Small intestine (tissue), 7 donors: ENCODE results near the gene RETN. TPM values are rescaled to one million over a fixed set of nuclear protein-coding genes. Genes with fewer than 3 reads are reported as not detected.

ENCODE experiments used
- DNase-seq, 2 donors: peaks; one replicate each; pipeline versions ENCODE4 v3.0.0 to v3.0.0-alpha.2; 2013
- FAIRE-seq: peaks from 2 replicates; lab custom pipeline; 2012; peaks lifted over from hg19 to GRCh38; lab: Jason Lieb, UNC
- H3K27ac ChIP-seq, 3 donors: one replicate each; pipeline ENCODE4 v1.5.1; 2013; ENCODE audit warnings: low read length in 2 of 3, mild to moderate bottlenecking in 2 of 3, control low read depth in 1 of 3, inconsistent platforms in 1 of 3, low read depth in 1 of 3, moderate library complexity in 1 of 3
- H3K27me3 ChIP-seq, 3 donors: one replicate each; pipeline ENCODE4 v1.6.1; 2013; ENCODE audit warnings: low read length in 3 of 3, inconsistent platforms in 1 of 3; ENCODE audit not compliant: control insufficient read depth in 3 of 3, insufficient read depth in 3 of 3
- H3K36me3 ChIP-seq, 3 donors: one replicate each; pipeline ENCODE4 v1.6.1; 2013; ENCODE audit warnings: low read length in 3 of 3, inconsistent platforms in 1 of 3, low read depth in 1 of 3, mild to moderate bottlenecking in 1 of 3, moderate library complexity in 1 of 3; ENCODE audit not compliant: control insufficient read depth in 3 of 3, insufficient read depth in 2 of 3
- H3K4me1 ChIP-seq, 3 donors: one replicate each; pipeline ENCODE4 v1.6.1; 2013; ENCODE audit warnings: low read length in 2 of 3, inconsistent platforms in 1 of 3, low read depth in 1 of 3, mild to moderate bottlenecking in 1 of 3, moderate library complexity in 1 of 3; ENCODE audit not compliant: control insufficient read depth in 3 of 3, insufficient read depth in 2 of 3
- H3K4me3 ChIP-seq, 3 donors: one replicate each; pipeline ENCODE4 v1.5.1; 2013; ENCODE audit warnings: low read length in 3 of 3, control low read depth in 1 of 3, inconsistent platforms in 1 of 3, low read depth in 1 of 3, mild to moderate bottlenecking in 1 of 3, moderate library complexity in 1 of 3
- H3K9me3 ChIP-seq, 2 donors: one replicate each; pipeline ENCODE4 v1.6.1; 2013; ENCODE audit warnings: low read depth in 1 of 2, low read length in 1 of 2; ENCODE audit not compliant: control insufficient read depth in 2 of 2, insufficient read depth in 1 of 2
- WGBS, 3 donors: extraction: QIAGEN DNeasy Blood & Tissue Kit; methylation state at CpG; one replicate each; pipeline ENCODE4 v1.1.7; 2013; 5-methylcytosine and 5-hydroxymethylcytosine counted together
- polyA plus RNA-seq, 4 donors: library from polyadenylated mRNA; stranded (reverse) in 3 of 4; unstranded in 1 of 4; fragments of 200-250 nt in 3 of 4; fragments of 120-200 nt in 1 of 4; gene quantifications; one replicate each; pipeline versions ENCODE4 v1.2.1 to v1.2.3, GENCODE V29; 2013
- donor health status: healthy with polysubstance abuse.
- donor health status: control.
- donor health status: control.
- donor health status: Bipolar disorder and iron deficiency.
- donor health status: healthy.

The RETN gene
- polyA plus RNA-seq, 4 donors: 0.78 to 10.2 (median 8.1) TPM; not detected in 1

DNA sequence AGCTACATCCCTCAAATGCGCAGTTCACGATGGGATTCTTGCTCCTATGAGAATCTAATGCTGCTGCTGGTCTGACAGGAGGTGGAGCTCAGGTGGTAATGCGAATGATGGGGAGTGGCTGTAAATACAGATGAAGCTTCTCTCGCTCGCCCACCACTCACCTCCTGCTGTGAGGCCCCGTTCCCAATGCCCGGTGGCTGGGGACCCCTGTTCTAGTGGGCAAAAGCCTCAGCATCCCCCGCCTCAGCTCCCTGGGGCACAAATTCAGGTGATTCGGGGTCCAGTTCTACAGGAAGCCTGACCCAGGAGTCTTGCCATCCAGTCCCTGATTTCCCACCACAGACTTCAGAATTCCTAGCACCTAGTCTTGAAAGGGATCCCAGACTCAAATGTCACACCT is 3.7 kb downstream of the RETN start:
- FAIRE-seq (no peak), DNase-seq (no peak)
- H3K27ac ChIP-seq: no peak overlapping the region
- H3K9me3 ChIP-seq: peaks cover 0 to 7% of the 10 kb centered on the region in 2 donors
- H3K4me3 ChIP-seq: no peak overlapping the region
- H3K36me3 ChIP-seq: no peaks in the 10 kb centered on the region
- H3K4me1 ChIP-seq: no peaks in the 10 kb centered on the region
- peaks cover 3 to 35% (median 14%) of the 10 kb centered on the region in 3 donors for H3K27me3 ChIP-seq
- WGBS, 3 donors: 44 to 46% (median 46%) methylated on average over 9 of the region's 9 CpGs

DNA sequence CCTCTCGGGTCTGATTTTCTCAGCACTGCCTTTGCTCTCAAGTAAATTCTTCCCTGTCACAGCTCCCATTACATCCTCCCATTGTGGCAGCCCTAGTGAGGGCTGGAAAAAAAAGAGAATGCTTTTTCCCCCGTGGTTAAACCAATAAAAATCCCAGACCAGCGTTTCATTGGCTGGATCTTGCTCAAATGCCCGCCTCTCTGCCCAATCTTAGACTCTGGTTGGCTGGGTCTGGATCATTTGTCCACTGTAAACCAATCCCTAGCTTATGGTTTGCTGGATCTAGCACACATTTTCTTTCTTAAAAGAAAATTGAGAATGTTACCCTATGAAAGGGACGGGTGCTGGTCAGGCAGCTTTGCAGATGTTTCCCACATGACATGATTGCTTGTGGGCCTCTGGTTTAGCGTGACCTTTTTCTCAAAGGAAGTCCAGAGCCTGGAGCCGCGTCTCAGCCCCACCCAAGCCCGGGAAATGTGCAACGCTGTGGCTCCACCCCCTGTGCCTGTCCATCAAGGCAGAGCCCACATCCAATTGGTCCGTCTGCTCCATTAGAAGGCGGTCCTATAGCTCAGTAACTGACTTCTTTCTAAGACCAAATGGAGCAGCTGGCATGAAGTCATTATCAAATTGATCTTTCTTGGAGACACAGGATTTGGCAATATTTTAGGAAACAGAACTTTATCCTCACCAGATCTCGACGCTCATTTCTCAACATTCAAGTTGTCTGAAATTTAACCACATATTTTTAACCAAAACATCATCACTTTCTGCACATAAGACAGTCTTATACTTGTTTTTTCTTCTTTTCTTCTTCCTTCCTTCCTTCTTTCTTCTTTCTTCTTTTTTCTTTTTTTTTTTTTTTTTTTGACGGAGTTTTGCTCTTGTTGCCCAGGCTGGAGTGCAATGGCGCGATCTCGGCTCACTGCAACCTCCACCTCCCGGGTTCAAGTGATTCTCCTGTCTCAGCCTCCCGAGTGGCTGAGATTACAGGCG is 5.5 kb downstream of the RETN start:
- no peak for FAIRE-seq

DNA sequence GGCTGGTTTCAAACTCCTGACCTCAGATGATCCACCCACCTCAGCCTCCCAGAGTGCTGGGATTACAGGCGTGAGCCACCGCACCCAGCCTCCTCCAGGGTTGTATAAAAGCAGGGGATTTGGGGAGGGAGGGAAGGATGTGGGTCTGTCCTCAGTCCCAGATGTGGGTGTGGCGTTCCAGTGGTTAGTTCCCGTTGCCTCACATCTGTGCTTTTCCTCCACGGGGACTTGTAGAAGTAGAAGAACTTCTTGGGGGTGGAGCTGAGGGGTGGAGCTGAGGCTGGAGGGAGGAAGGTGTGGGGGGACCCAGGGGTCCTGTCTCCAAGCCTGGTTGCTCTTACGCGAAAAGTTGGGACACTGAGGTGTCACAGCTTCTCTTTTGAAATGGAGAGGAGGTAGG is 7.5 kb downstream of the RETN start:
- H3K4me1 ChIP-seq: peaks cover 0 to 4% (median 0%) of the 10 kb centered on the region in 3 donors
- WGBS, 3 donors: 27 to 40% (median 28%) methylated on average over 7 of the region's 7 CpGs
- no peak for FAIRE-seq
- H3K27me3 ChIP-seq: peaks cover 3 to 26% (median 6%) of the 10 kb centered on the region in 3 donors
- no peak overlapping the region for H3K27ac ChIP-seq
- peaks cover 0 to 7% of the 10 kb centered on the region in 2 donors for H3K9me3 ChIP-seq
- no peak overlapping the region for H3K4me3 ChIP-seq
- no peaks in the 10 kb centered on the region for H3K36me3 ChIP-seq
- no peak for DNase-seq

More for the DNA sequence above, 5.5 kb downstream of the RETN start:
- 49 to 54% (median 52%) methylated on average over 20 to 21 of the region's 21 CpGs for WGBS, 3 donors
- peaks cover 0 to 7% of the 10 kb centered on the region in 2 donors for H3K9me3 ChIP-seq
- no peaks in the 10 kb centered on the region for H3K36me3 ChIP-seq
- H3K4me3 ChIP-seq: no peak overlapping the region
- DNase-seq: peak; percentile 58 to 65
- H3K4me1 ChIP-seq: no peaks in the 10 kb centered on the region
- no peak overlapping the region for H3K27ac ChIP-seq
- H3K27me3 ChIP-seq: peaks cover 3 to 40% (median 14%) of the 10 kb centered on the region in 3 donors

DNA sequence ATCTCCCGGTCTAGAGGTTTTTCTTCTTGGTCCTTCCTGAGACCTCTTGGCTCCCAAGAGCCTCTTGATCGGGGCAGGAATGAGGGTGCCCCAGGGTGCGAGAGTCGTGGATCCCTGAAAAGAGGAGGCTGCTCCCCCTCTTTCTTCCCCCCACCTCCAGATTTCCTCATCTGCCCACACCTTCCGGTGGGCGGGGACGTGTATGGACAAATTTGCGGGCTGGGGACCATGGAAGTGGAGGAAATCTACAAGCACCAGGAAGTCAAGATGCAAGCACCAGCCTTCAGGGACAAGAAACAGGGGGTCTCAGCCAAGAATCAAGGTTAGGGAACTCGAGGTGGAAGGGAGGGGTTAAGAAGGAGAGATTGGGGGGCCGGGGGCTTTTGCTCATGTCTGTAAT is 8.0 kb downstream of the RETN start, which contains the start of gene MCEMP1:
TSS of gene MCEMP1 (plus strand) at position 237 of the 400 bp plus-strand sequence. CDS start at position 268, 31 bp downstream.
- H3K4me1 ChIP-seq: peaks cover 0 to 4% (median 0%) of the 10 kb centered on the region in 3 donors
- no peak within 1 kb of the TSS for H3K4me3 ChIP-seq
- H3K27ac ChIP-seq: no peak within 1 kb of the TSS
- 35 to 59% (median 43%) methylated on average over 10 of the region's 10 CpGs for WGBS, 3 donors
- no peaks in the 10 kb centered on the region for H3K36me3 ChIP-seq
- peaks cover 2 to 25% (median 4%) of the 10 kb centered on the region in 3 donors for H3K27me3 ChIP-seq
- H3K9me3 ChIP-seq: peaks cover 0 to 7% of the 10 kb centered on the region in 2 donors
- DNase-seq (no peak), FAIRE-seq (no peak)

DNA sequence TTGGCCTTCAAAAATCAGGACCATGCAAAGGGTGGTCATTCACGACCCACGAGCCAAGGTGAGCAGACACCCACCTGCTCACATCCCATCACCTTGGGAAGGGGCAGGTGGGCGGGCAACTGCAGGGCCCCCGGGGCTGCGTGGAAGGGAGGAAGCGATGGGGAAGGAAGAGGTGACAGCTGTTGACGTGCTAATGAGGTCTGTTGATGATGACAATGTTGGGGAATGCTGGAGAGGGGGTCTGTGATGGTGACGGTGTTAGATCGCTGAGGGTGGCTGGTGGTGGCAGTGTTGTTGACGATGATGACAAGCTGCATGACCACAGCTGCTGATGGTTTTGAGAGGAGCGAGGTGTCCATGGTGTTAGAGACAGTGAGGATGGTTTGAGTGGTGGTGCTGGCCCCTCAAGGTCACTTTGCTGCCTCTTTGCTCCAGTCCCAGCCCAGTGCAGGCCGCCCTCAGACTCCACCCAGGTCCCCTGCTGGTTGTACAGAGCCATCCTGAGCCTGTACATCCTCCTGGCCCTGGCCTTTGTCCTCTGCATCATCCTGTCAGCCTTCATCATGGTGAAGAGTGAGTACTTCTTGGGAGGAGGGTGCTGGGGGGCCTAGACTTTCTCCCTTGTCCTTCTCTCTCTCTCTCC is 8.9 kb downstream of the RETN start:
- FAIRE-seq: no peak
- 47 to 49% (median 48%) methylated on average over 12 of the region's 12 CpGs for WGBS, 3 donors
- Histone ChIP-seq H3K4me3 (no peak overlapping the region), H3K27me3 (peaks cover 0 to 20% (median 2%) of the 10 kb centered on the region in 3 donors), H3K9me3 (peaks cover 0 to 7% of the 10 kb centered on the region in 2 donors), H3K27ac (no peak overlapping the region), H3K4me1 (peaks cover 0 to 4% (median 0%) of the 10 kb centered on the region in 3 donors), H3K36me3 (peaks cover 0 to 6% (median 3%) of the 10 kb centered on the region in 3 donors)
- DNase-seq: no peak

DNA sequence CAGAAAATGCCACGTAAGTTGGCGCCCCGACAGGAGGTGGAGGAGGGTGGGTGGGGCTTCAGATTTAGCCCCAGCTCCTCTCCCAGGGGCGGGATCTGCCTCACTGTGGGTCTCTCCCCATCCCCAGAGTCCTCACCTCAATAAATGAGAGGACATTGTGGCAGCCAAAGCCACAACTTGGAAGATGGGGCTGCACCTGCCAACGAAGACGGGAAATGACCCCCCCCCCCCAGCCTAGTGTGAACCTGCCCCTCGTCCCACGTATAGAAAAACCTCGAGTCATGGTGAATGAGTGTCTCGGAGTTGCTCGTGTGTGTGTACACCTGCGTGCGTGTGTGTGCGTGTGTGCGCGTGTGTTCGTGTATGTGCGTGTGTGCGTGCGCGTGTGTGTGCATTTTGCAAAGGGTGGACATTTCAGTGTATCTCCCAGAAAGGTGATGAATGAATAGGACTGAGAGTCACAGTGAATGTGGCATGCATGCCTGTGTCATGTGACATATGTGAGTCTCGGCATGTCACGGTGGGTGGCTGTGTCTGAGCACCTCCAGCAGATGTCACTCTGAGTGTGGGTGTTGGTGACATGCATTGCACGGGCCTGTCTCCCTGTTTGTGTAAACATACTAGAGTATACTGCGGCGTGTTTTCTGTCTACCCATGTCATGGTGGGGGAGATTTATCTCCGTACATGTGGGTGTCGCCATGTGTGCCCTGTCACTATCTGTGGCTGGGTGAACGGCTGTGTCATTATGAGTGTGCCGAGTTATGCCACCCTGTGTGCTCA is 10.3 kb downstream of the RETN start:
- FAIRE-seq: no peak

DNA sequence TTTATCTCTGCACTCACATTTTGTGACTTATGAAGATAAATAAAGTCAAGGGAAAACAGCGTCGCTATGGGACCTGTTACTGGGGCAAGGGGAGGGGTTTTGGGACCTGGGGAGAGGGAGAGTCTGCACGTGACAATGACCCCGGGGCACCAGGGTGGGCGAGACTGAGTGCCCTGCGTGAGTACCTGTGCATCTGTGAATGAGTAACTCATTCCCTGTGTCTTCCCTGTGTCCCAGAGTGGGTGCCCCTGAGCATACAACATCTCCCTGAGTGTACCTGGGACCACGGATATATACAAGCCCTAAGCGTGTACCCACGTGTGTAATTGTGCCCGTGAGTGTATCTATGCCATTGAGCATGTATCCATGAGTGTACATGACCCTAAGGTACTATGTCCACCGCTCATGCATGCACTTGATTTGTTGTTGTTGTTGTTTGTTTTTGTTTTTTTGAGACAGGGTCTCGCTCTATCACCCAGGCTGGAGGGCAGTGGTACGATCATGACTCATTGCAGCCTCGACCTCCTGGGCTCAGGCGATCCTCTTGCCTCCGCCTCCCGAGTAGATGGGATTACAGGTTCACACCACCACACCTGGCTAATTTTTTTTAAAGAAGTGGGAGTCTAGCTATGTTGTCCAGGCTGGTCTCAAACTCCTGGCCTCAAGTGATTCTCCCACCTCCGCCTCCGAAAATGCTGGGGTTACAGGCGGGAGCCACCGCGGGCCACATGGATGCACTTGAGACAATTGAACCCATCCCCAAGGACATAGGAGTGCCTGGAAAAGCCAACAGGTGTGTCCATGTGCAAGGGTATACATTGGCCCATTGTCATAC is 11.1 kb downstream of the RETN start:
- Histone ChIP-seq H3K4me1 (peaks cover 0 to 4% (median 0%) of the 10 kb centered on the region in 3 donors), H3K27me3 (peaks cover 0 to 15% (median 0%) of the 10 kb centered on the region in 3 donors), H3K36me3 (peaks cover 0 to 22% (median 3%) of the 10 kb centered on the region in 3 donors), H3K4me3 (peak overlapping the region in 2 of 3 donors; percentile 2 to 98), H3K9me3 (no peaks in the 10 kb centered on the region), H3K27ac (no peak overlapping the region)
- DNase-seq: no peak
- WGBS, 3 donors: 34 to 48% (median 35%) methylated on average over 22 of the region's 22 CpGs
- no peak for FAIRE-seq

More for the DNA sequence above, 10.3 kb downstream of the RETN start:
- Histone ChIP-seq H3K27ac (no peak overlapping the region), H3K9me3 (peaks cover 0 to 2% of the 10 kb centered on the region in 2 donors), H3K4me1 (peaks cover 0 to 4% (median 0%) of the 10 kb centered on the region in 3 donors), H3K4me3 (no peak overlapping the region), H3K36me3 (peaks cover 0 to 18% (median 3%) of the 10 kb centered on the region in 3 donors), H3K27me3 (peaks cover 0 to 15% (median 0%) of the 10 kb centered on the region in 3 donors)
- WGBS, 3 donors: 31 to 47% (median 31%) methylated on average over 30 of the region's 30 CpGs
- peak; percentile 27 to 36 for DNase-seq
